ENCODE results near the gene ACSF2. TPM values are rescaled to one million over a fixed set of nuclear protein-coding genes. Genes with fewer than 3 reads are reported as not detected.
"Not testable (repeated sequence)": the region's sequence is repeated elsewhere in the genome, so short reads cannot be mapped to it uniquely, and the experiment has no call there.

ACSF2 gene
- total RNA-seq, 1 donor from 2014 or later, result 26.1 TPM

GRCh38 chr17:50393700-50394099, 32.3 kb upstream of the ACSF2 start:
- no peak for TF ChIP-seq CTCF (IDR thresholded peaks at IDR 0.05)

GRCh38 chr17:50394711-50395110, 31.3 kb upstream of the ACSF2 start:
- H3K4me1 ChIP-seq, result peaks cover 3 to 21% of the 10 kb centered on the region in 2 donors
- no peak overlapping the region for H3K27ac ChIP-seq
- H3K4me3 ChIP-seq, result no peak overlapping the region
- DNase-seq (ENCODE audit: low spot score in 2 of 2), result no peak
- no peak for TF ChIP-seq CTCF (IDR thresholded peaks at IDR 0.05)
- no peaks in the 10 kb centered on the region for H3K27me3 ChIP-seq
- H3K9me3 ChIP-seq, result no peaks in the 10 kb centered on the region
- peaks cover 49 to 51% of the 10 kb centered on the region in 2 donors for H3K36me3 ChIP-seq
- intact Hi-C loops (cut with DNase I), result no loop called here

More at GRCh38 chr17:50393700-50394099, 32.3 kb upstream of the ACSF2 start:
- Histone ChIP-seq H3K27ac (no peak overlapping the region), H3K4me1 (peaks cover 3 to 21% of the 10 kb centered on the region in 2 donors), H3K27me3 (no peaks in the 10 kb centered on the region), H3K4me3 (no peak overlapping the region), H3K9me3 (no peaks in the 10 kb centered on the region), H3K36me3 (peaks cover 58 to 61% of the 10 kb centered on the region in 2 donors)
- intact Hi-C loops (cut with DNase I), result no loop called here
- DNase-seq (ENCODE audit: low spot score in 2 of 2), result no peak

- peak in 1 of 2 donors; percentile 66 for DNase-seq (ENCODE audit: low spot score in 2 of 2)
- Histone ChIP-seq H3K4me3 (peak overlapping the region; percentile 93 to 98), H3K36me3 (peaks cover 32 to 33% of the 10 kb centered on the region in 2 donors), H3K27me3 (no peaks in the 10 kb centered on the region), H3K9me3 (no peaks in the 10 kb centered on the region), H3K27ac (peak overlapping the region; percentile 71 to 91), H3K4me1 (peaks cover 3 to 21% of the 10 kb centered on the region in 2 donors)
- TF ChIP-seq CTCF (IDR thresholded peaks at IDR 0.05), result no peak
- intact Hi-C loops (cut with DNase I), result loop anchor here (1.0 to 2.0 kb wide), 2 partner anchors 23 to 84 kb away; partner anchors contain the start of genes EME1 and MRPL27
Measured at GRCh38 chr17:50396261-50397110, 29.5 kb upstream of the ACSF2 start.

- intact Hi-C loops (cut with DNase I), result loop anchor here (1.0 to 2.0 kb wide), 2 partner anchors 24 to 83 kb away; partner anchors contain the start of genes EME1 and MRPL27
- peak; percentile 36 to 94 for DNase-seq (ENCODE audit: low spot score in 2 of 2)
- Histone ChIP-seq H3K4me1 (peaks cover 3 to 21% of the 10 kb centered on the region in 2 donors), H3K9me3 (no peaks in the 10 kb centered on the region), H3K27ac (peak within 1 kb of the TSS; percentile 71 to 91), H3K27me3 (no peaks in the 10 kb centered on the region), H3K4me3 (peak within 1 kb of the TSS; percentile 93 to 98), H3K36me3 (peaks cover 23 to 25% of the 10 kb centered on the region in 2 donors)
- TF ChIP-seq CTCF (IDR thresholded peaks at IDR 0.05), result peak; percentile 91 to 99 (median 97)
Measured at GRCh38 chr17:50397111-50397918, 28.7 kb upstream of the ACSF2 start, which contains the start of gene LRRC59. Gene LRRC59, minus strand, starts transcription at chr17:50397523. Its CDS starts 206 bp downstream, at chr17:50397317.

- Histone ChIP-seq H3K27me3 (no peaks in the 10 kb centered on the region), H3K4me1 (peaks cover 3 to 21% of the 10 kb centered on the region in 2 donors), H3K36me3 (peaks cover 18 to 19% of the 10 kb centered on the region in 2 donors), H3K27ac (peak overlapping the region in 1 of 2 donors; percentile 71), H3K9me3 (no peaks in the 10 kb centered on the region), H3K4me3 (peak overlapping the region; percentile 93 to 98)
- no peak for DNase-seq (ENCODE audit: low spot score in 2 of 2)
- intact Hi-C loops (cut with DNase I), result loop anchor here (1.0 to 2.0 kb wide), 2 partner anchors 25 to 83 kb away; partner anchors contain the start of genes EME1 and MRPL27
- TF ChIP-seq CTCF (IDR thresholded peaks at IDR 0.05), result no peak
Measured at GRCh38 chr17:50397919-50398285, 28.1 kb upstream of the ACSF2 start.

GRCh38 chr17:50398672-50399071, 27.3 kb upstream of the ACSF2 start:
- H3K27me3 ChIP-seq; H3K4me3 ChIP-seq; DNase-seq (ENCODE audit: low spot score in 2 of 2); H3K9me3 ChIP-seq; H3K27ac ChIP-seq; intact Hi-C loops (cut with DNase I): not testable (repeated sequence)
- Histone ChIP-seq H3K36me3 (peaks cover 10 to 11% of the 10 kb centered on the region in 2 donors), H3K4me1 (peaks cover 3 to 21% of the 10 kb centered on the region in 2 donors)

GRCh38 chr17:50399591-50399990, 26.4 kb upstream of the ACSF2 start:
- DNase-seq (ENCODE audit: low spot score in 2 of 2); H3K9me3 ChIP-seq; H3K36me3 ChIP-seq; H3K27me3 ChIP-seq; intact Hi-C loops (cut with DNase I); H3K4me3 ChIP-seq; H3K27ac ChIP-seq: not testable (repeated sequence)
- H3K4me1 ChIP-seq, result peaks cover 3 to 21% of the 10 kb centered on the region in 2 donors

GRCh38 chr17:50405351-50405750, 20.7 kb upstream of the ACSF2 start:
- H3K36me3 ChIP-seq; H3K9me3 ChIP-seq; H3K4me3 ChIP-seq; H3K27me3 ChIP-seq; intact Hi-C loops (cut with DNase I); H3K27ac ChIP-seq; H3K4me1 ChIP-seq; DNase-seq (ENCODE audit: low spot score in 2 of 2): not testable (repeated sequence)
